Mesodermal cell (in vitro differentiated cells): ENCODE results near the gene PLGLB2.
"Not testable (repeated sequence)": the region's sequence is repeated elsewhere in the genome, so short reads cannot be mapped to it uniquely, and the experiment has no call there.

ENCODE experiments used
- H3K27ac ChIP-seq: 2 replicates; pipeline ENCODE4 v1.7.0; 2013; ENCODE audit warnings: mild to moderate bottlenecking, low read depth, low read length, moderate library complexity; ENCODE audit not compliant: severe bottlenecking
- H3K36me3 ChIP-seq: 2 replicates; pipeline ENCODE4 v1.7.1; 2013; ENCODE audit warnings: mild to moderate bottlenecking, low read length, moderate library complexity; ENCODE audit not compliant: control insufficient read depth, insufficient read depth
- H3K4me1 ChIP-seq: one replicate; pipeline ENCODE4 v1.7.1; 2013; ENCODE audit warnings: mild to moderate bottlenecking, low read length; ENCODE audit not compliant: insufficient read depth, control insufficient read depth, poor library complexity, severe bottlenecking
- H3K4me3 ChIP-seq: 2 replicates; pipeline ENCODE4 v1.7.0; 2013; ENCODE audit warnings: low read length, control low read depth, mild to moderate bottlenecking; ENCODE audit not compliant: insufficient read depth, poor library complexity, severe bottlenecking; ENCODE audit errors: extremely low read depth
- H3K9me3 ChIP-seq: 2 replicates; pipeline ENCODE4 v1.7.1; 2013; ENCODE audit warnings: mild to moderate bottlenecking, low read length, moderate library complexity; ENCODE audit not compliant: control insufficient read depth
- WGBS, 2 experiments: methylation state at CpG; one replicate each; pipeline ENCODE4 v1.1.5; 2013; ENCODE audit warnings: missing lambda C conversion rate in 2 of 2; ENCODE audit not compliant: insufficient coverage in 2 of 2; 5-methylcytosine and 5-hydroxymethylcytosine counted together

Gene PLGLB2

DNA sequence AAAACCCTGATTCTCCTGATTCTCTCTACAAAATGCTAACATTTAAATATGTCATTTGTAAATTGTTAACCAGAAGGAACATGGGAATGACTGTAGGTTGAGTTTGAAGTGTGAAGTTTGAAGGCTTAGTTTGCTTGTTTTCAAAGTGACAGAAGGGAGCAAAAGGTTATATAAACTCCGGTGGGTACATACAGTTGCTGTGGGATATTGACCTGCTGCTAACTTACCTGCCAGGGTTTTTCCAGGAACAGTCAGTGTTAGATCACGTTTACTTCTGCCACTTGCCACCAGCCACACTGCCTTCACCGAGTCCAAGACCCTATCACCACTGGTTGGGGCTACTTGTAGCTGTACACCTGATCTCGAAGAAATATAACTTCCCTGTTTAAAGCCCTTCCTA is 6.9 kb downstream of the PLGLB2 start:
- H3K27ac ChIP-seq, H3K9me3 ChIP-seq, H3K36me3 ChIP-seq, H3K4me1 ChIP-seq, H3K4me3 ChIP-seq: not testable (repeated sequence)
- no CpG with 5 or more reads among the region's 4 CpGs for WGBS, 2 experiments
